Omental fat pad (tissue), 4 donors: ENCODE data around the gene ATP1A4. TPM values are rescaled to one million over a fixed set of nuclear protein-coding genes. Genes with fewer than 3 reads are reported as not detected.

Experiments
- ATAC-seq: fragments of 150-250 bp; one replicate; pipeline ENCODE4 v1.9.1; 2016; ENCODE audit warnings: mild to moderate bottlenecking, moderate library complexity; ENCODE audit not compliant: low FRiP score
- DNase-seq: peaks from one replicate; pipeline ENCODE4 v3.0.0-alpha.2; 2019; ENCODE audit warnings: low spot score
- CTCF ChIP-seq, 3 donors: fragments of 450-650 bp; IDR thresholded peaks; one replicate each; pipeline ENCODE4 v1.5.1; 2016 to 2017; ENCODE audit warnings: antibody characterized with exemption in 3 of 3, mild to moderate bottlenecking in 3 of 3, moderate library complexity in 2 of 3
- total RNA-seq, 4 donors: library from RNA; depleted of rRNA; stranded (reverse); fragments of >200 nt; gene quantifications; one replicate each; pipeline ENCODE4 v1.1.0, GENCODE V29; 2016

Gene ATP1A4
- total RNA-seq, 4 donors from 2014 or later, result 0.47 to 1.6 TPM; not detected in 2

GRCh38 chr1:160116283-160117147 is 34.9 kb upstream of the ATP1A4 start:
- TF ChIP-seq CTCF (IDR thresholded peaks at IDR 0.05), result no peak
- DNase-seq, result no peak
- no peak for ATAC-seq

GRCh38 chr1:160117300-160117699 is 34.1 kb upstream of the ATP1A4 start:
- no peak for TF ChIP-seq CTCF (IDR thresholded peaks at IDR 0.05)
- DNase-seq (no peak), ATAC-seq (no peak)

- no peak for DNase-seq
- ATAC-seq, result peak; percentile 59
- no peak for TF ChIP-seq CTCF (IDR thresholded peaks at IDR 0.05)
Observed at GRCh38 chr1:160117709-160118183, 33.7 kb upstream of the ATP1A4 start.

- ATAC-seq, result no peak
- no peak for TF ChIP-seq CTCF (IDR thresholded peaks at IDR 0.05)
- no peak for DNase-seq
Observed at GRCh38 chr1:160118928-160119327, 32.5 kb upstream of the ATP1A4 start.

GRCh38 chr1:160120797-160121196 is 30.6 kb upstream of the ATP1A4 start:
- no peak for TF ChIP-seq CTCF (IDR thresholded peaks at IDR 0.05)
- no peak for ATAC-seq
- DNase-seq, result no peak

GRCh38 chr1:160121388-160121787 is 30.0 kb upstream of the ATP1A4 start:
- DNase-seq (no peak), ATAC-seq (no peak)
- no peak for TF ChIP-seq CTCF (IDR thresholded peaks at IDR 0.05)

GRCh38 chr1:160122978-160123495 is 28.4 kb upstream of the ATP1A4 start:
- no peak for TF ChIP-seq CTCF (IDR thresholded peaks at IDR 0.05)
- DNase-seq, result no peak
- ATAC-seq, result no peak
